ENCODE data around the gene DNAI2.

Gene DNAI2

DNA sequence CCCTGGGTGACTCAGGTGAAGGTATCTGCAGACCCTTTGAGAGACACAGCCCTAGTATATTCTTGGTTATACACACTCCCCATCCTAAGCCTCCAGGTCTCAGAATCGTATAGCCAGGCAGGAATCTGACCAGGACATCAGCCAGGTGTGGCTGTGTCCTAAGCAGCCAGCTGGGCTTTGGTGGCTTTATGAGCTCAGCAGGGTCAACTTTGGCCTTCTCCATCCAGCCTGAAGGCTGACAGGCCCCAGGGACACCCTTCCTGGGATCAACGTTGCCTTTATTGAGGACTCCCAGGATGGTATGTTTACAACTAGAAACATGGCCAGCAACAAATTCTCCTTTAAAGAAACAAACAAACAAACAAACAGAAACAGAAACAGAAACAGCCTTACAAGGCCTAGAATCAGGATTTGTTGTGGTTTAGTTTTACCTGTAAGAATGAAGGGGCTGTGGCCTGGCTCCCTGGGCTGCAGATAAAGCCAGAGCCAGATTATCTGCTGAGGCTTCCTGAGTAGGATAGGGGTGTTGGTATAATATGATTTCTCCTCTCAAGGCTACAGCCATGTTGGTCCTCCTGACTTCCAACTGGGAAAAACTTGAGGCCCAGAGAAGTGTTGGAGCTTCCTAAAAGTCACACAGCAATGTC lies 60.5 kb downstream of the DNAI2 start:
- no peak overlapping the region for H3K27ac ChIP-seq
- DNase-seq (ENCODE audit: low read depth, low spot score): no peak

DNA sequence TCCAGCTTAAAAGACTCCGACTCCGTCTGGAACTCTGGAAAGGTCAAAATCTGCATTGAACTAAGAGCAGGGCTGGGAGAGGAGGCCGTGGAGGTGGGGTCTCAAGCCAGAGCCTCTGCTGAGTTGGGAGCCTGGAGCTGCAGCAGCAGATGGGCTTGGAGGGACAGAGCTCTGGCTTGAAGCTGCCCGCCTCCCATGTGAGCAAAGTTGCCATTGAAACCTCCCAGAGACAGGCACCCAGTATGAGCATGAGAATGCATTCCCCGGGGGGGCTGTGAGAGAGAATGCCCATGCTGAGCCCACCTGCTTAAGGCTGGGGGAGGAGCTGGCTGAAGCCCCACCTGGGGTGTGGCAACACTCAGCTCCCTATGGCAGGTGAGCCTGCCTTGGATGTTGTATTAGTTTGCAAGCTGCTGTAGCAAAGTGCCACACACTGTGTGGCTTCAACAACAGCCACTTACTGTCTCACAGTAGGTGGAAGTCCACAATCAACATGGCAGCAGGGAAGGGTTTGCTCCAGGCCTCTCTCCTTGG lies 61.6 kb downstream of the DNAI2 start:
- DNase-seq (ENCODE audit: low read depth, low spot score): no peak
- no peak overlapping the region for H3K27ac ChIP-seq

DNA sequence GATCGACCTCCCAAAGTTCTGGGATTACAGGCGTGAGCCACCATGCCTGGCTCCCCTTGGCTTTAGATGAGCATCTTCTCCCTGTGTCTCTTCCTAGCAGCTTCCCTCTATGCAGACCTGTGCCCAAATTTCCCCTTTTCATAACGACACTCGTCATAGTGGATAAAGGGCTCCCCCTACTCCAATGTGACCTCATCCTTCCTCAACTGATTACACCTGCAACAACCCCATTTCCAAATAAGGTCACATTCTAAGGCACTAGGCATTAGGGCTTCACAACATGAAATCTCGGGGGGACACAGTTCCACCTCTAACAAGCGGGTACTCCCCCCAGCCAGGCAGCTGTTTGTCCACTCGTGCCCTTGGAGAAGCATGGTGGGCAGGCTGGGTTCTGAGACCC lies 62.3 kb downstream of the DNAI2 start:
- no peak for DNase-seq (ENCODE audit: low read depth, low spot score)
- no peak overlapping the region for H3K27ac ChIP-seq

DNA sequence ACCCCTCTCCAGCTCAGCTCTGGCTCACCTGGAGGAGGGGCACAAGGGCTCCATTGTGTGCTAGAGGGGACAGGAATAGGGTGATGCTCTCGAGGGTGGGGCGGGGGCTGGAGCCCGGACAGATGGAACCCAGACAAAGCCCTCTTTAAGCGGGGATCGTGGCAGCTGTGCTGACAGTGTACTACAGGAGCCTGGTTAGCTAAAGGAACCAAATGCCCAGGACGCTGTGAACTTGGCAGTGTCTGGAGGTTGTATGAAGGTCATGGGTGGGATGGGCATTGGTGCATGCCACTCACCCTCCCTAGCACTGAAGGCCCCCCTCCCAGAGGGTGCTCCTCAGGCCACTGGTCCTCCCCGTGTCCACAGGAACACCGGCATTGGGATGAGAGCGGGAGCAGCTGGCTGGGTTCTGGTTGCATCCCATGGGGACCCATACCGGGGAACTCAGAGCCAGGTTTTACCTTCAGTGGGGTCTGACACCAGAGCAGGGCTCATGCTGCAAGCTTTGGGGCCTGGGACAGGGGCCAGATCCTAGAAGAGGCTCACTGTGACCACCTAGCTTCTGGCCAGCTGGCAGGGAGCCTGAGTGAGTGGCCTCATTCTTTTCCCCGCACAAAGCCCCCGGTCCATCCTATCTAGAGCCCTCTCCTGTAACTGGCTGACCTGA lies 63.9 kb downstream of the DNAI2 start:
- no peak for DNase-seq (ENCODE audit: low read depth, low spot score)
- no peak overlapping the region for H3K27ac ChIP-seq

DNA sequence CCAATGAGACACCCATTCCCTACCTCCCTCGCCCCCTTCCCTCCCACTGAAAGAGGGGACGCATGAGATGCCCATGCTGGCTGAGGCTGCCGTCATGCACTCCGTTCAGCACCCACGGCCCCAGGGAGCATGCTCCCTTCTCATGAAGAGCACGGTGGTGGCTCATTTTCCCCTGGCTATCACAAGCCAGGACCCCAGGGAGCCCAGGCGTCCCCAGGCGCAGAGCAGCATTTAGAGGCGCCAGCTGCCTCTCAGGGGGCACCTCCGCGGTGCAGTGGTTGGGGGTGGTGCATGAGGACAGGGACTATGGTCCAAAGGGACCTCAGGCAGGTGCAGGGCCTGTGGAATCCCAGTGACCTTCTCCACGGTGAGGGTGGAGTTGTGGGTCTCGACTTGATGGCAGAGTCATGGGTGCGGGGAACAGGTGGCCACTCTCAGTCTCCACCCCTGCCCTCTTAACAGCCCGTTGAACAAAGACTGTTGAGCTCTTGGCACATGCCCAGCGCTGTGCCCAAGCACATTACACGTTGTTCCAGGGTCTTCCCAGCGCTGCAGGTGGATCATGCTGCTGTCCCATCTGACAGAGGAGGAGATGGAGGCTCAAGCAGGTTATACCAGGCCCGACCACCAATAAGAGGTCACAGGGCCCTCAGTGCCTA lies 65.6 kb downstream of the DNAI2 start:
- no peak for DNase-seq (ENCODE audit: low read depth, low spot score)

DNA sequence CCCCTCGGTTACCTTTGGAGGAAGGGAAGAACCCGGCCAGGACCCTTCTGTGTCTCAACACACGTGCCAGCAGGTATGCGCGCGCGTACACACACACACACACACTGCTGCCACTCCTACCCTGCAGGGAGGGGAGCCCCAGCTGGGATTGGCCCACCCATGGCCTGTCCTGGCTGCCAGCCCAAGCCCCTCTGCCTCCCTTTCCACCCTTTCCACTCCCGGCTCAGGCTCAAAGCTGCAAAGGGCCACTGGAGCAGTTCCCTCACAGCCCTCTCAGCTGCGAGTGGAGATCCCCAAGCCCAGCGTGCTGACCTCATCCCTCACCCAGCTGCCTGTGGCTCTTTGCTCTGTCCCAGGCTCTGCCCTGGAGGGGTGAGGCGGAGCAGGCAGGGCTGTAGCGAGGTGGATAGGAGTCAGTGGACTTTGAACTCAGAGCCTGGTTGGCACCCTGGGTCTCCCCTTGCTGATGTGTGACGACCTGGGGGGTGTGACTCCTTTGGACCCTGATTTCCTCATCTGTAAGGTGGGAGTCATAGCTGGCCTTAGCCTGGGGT lies 66.5 kb downstream of the DNAI2 start:
- DNase-seq (ENCODE audit: low read depth, low spot score): no peak
- H3K27ac ChIP-seq: no peak overlapping the region

More for the DNA sequence above, 65.6 kb downstream of the DNAI2 start:
- H3K27ac ChIP-seq: no peak overlapping the region

DNA sequence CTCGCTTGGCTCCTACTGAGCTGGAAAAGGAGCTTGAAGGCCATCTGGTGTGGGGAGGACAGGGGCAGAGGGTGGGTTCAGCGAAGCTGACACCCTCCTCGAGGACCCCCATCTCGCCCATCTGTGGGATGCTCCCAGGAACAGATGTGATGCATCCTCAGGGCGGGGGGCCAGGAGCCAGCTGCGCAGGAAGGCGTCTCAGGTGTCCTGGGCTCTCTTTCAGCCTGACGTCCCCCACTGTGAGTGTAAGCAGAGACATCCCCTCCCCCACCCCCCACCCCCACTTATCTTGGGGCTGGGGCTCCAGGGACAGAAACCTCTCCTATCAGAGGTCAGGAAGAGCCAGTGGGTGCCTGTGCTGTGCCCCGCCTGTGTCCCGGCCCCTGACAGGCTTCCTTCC lies 68.2 kb downstream of the DNAI2 start:
- no peak overlapping the region for H3K27ac ChIP-seq
- DNase-seq (ENCODE audit: low read depth, low spot score): no peak

DNA sequence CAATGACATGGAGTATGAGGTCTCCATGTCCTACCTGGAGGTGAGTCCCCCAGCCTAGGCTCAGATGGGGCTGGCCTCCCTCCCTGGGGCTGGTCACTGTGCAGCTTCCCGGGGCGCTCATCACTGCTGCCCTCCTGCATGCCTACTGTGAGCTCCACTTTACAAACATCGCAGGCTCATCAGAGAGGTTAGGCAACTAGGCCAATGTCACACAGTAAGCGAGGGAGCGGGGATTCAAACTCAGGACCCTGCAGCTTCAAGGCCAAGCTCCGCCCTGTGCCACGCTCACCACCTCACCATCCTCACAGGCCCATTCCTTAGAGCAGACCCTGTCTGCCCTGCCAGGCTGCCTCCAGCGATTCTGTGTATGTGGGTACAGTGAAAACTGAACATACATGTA lies 69.1 kb downstream of the DNAI2 start:
- no peak for DNase-seq (ENCODE audit: low read depth, low spot score)
- no peak overlapping the region for H3K27ac ChIP-seq

DNA sequence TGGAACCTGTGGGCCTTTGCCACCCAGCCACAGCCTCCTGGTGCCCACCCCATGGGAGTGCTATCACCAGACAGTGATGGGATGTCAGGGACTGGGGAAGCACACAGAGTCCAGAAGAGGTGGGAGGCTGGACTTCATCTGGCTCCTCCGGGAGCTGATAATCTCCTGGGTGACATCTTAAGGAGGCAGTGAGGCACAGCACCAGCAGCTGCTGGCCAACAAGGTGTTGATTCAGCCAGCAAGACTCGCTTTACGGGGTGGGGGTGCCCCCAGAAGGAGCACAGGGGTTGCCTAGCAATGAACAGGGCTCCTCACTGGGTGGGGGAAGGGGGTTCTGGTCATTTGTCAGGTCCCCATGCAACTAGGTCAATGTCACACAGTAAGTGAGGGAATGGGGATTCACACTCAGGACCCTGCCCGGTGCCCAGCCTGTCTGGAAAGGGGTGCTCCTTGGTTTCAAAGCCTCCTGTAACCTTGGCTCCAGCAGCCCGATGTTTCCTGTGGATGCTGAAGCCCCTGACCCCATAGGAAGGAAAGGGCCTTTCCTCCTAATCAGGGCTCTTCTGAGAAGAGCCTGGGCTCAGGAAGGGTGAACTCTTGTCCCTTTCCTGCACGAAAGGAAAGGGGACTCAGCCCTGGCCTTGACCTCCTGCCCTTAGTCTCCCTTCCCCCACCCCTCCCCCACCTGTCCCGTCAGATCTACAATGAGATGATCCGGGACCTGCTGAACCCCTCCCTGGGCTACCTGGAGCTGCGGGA lies 69.7 kb downstream of the DNAI2 start:
- DNase-seq (ENCODE audit: low read depth, low spot score): no peak
- no peak overlapping the region for H3K27ac ChIP-seq

DNA sequence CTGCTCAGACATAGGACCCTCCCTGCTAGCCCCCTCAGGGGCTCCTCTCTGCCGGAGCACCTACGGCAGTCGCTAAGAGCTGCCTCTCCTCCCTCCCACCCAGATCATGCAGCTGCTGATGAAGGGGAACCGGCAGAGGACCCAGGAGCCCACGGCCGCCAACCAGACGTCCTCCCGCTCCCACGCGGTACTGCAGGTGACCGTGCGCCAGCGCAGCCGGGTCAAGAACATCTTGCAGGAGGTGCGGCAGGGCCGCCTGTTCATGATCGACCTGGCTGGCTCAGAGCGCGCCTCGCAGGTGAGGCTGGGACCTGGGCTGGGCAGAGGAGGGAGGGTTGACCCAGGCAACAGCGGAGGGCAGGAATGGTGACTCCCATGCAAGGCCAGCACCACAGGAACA lies 70.6 kb downstream of the DNAI2 start:
- no peak for DNase-seq (ENCODE audit: low read depth, low spot score)
- no peak overlapping the region for H3K27ac ChIP-seq

DNA sequence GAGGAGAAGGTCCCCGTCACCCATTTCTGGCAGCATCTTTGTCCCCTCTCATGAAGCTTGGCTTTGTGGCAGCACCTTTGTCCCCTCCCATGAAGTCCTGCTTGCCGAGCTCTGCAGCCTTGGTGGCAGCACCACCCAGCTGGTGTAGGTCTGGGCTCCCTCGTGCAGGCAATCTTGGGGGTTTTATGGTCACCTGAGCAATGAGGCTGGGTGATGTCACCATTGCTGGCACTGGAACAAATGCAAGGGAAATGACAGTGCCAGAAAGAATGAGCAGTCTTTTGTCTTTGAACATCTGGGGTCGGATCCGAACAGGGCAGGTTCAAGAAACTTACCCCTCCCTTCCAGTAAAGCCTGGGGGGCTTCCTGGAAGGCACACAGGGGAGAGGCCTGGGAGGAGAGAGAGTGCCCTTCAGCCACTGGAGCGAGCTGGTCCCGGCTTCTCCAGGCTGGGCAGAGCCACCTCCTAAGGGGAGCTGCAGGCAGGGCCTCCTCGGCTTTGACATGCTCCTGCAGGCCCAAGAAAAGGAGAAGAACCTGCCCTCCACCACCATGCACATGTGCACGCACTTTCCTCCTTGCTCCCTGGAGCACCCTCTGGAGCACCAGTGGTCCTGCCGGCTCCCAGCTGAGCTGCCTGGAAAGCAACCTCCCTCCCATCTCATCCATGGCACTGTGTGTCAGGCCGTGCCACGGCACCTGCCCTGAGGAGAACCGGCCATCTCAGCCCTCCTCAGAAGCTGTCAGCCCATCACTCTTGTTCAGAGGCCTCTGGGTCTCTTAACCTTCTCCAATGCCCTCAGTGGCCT lies 71.6 kb downstream of the DNAI2 start:
- no peak overlapping the region for H3K27ac ChIP-seq
- DNase-seq (ENCODE audit: low read depth, low spot score): no peak

DNA sequence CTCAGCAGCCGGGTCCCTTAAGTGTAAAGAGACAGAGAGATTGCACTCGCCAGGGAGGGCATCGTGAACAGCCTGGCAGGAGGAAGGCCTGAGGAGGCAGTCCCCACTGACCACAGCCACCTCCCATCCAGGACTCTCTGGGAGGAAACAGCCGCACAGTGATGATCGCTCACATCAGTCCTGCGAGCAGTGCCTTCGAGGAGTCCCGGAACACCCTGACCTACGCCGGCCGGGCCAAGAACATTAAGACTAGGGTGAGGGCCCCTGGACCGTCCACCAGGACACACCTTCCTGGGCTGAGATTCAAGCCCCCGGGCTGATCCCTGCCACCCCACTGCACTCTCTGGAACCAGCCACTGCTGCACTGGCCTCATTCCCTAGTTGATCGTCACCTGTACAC lies 73.6 kb downstream of the DNAI2 start:
- DNase-seq (ENCODE audit: low read depth, low spot score): no peak
- H3K27ac ChIP-seq: no peak overlapping the region

DNA sequence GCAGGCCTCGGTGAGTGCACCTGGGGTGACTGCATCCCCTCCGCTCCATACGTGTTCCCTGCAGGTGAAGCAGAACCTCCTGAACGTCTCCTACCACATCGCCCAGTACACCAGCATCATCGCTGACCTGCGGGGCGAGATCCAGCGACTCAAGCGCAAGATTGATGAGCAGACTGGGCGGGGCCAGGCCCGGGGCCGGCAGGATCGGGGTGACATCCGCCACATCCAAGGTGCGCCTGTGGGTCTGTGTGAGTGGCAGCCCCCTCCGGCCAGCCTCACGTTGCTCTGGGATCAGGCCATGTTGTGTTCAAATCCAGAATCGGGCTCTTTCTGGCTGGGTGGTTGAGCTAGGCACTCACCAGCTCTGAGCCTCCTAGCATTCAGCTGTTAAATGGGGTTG lies 75.1 kb downstream of the DNAI2 start:
- no peak for DNase-seq (ENCODE audit: low read depth, low spot score)
- H3K27ac ChIP-seq: no peak overlapping the region

DNA sequence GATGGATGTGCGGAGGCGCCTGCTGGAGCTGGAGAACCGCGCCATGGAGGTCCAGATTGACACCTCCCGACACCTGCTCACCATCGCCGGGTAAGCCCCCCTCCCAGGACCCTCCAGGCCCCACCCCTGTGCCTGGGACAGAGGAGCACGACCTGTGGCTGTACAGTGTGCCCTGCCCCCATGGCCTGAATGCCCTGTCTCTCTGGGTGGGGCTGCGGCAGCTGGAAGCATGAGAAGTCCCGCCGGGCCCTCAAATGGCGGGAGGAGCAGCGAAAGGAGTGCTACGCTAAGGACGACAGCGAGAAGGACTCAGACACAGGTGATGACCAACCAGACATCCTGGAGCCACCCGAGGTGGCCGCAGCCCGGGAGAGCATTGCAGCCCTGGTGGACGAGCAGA lies 76.5 kb downstream of the DNAI2 start:
- no peak overlapping the region for H3K27ac ChIP-seq
- no peak for DNase-seq (ENCODE audit: low read depth, low spot score)

DNA sequence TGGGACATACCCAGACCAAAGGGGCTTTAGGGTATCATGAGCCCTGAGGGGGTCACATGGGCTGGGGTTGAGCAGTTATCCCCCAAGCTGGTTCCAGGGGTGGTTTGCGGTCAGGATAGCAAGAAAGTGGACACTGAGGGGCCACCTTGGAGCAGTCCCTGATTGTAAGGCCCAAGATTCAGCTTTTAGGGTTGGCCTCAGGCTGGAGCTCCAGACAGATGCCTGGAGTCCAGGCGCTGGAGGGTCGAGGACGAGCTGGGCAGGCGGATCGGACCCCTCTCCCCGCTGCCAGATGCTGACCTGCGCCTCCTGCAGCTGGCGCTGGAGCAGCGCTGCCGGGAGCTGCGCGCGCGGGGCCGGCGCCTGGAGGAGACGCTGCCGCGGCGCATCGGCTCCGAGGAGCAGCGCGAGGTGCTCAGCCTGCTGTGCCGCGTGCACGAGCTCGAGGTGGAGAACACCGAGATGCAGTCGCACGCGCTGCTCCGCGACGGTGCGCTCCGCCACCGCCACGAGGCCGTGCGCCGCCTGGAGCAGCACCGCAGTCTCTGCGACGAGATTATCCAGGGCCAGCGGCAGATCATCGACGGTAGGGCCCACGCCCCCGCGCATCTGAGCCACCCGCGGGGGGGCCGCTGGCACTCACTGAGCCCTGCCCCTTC lies 77.6 kb downstream of the DNAI2 start:
- DNase-seq (ENCODE audit: low read depth, low spot score): no peak

DNA sequence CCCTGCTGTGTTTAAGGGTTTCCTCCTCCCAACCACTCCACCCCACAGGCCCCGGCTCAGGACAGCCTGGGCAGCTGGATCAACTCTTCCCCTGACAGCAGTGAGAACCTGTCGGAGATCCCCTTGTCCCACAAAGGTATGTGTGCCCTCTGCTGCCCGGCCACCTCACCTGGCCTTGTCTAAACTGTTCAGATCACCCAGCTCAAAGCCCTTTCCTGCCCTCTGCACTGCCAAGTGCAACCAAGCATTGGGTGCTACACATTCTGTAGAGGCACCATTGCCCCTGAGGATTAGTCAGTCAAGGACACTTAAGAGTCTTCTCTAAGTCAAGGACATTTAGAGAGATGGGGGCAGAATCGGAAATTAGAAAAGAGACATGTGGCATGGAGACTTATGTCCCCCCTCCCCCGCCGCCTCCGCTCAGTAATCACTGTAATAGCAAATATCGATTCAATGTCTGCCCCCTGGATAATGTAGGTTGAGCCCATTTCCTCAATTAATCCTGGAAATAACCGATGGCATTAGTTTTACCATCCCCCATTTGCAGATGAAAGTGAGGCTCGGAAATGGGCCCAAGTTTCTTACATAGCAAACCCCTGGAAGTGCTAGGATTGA lies 79.5 kb downstream of the DNAI2 start:
- DNase-seq (ENCODE audit: low read depth, low spot score): no peak
- H3K27ac ChIP-seq: no peak overlapping the region

More for the DNA sequence above, 77.6 kb downstream of the DNAI2 start:
- no peak overlapping the region for H3K27ac ChIP-seq

DNA sequence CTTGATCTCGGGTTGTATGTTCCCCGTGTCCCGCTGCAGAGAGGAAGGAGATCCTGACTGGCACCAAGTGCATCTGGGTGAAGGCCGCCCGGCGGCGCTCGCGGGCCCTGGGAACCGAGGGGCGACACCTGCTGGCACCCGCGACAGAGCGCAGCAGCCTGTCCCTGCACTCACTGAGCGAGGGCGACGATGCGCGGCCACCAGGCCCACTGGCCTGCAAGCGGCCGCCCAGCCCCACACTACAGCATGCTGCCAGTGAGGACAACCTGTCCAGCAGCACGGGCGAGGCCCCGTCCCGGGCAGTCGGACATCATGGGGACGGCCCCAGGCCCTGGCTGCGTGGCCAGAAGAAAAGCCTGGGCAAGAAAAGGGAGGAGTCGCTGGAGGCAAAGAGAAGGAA lies 80.1 kb downstream of the DNAI2 start:
- no peak for DNase-seq (ENCODE audit: low read depth, low spot score)
- no peak overlapping the region for H3K27ac ChIP-seq

DNA sequence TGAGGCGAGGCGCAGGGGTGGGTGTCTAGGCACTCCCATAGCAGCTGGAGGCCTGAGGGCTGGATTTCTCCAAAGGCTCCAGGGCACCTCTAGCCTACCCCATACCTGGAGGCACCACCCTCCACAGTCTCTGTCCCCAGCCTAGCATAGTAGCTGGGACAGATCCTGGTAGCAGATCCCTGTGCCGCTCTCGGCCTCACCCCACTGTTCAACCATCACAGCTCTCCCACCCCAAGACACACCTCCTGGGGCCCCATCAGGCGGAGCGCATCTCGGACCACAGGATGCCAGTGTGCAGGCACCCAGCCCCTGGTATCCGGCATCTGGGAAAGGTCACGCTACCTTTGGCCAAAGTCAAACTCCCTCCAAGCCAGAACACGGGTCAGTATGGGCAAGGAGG lies 80.5 kb downstream of the DNAI2 start:
- no peak for DNase-seq (ENCODE audit: low read depth, low spot score)
- H3K27ac ChIP-seq: no peak overlapping the region

DNA sequence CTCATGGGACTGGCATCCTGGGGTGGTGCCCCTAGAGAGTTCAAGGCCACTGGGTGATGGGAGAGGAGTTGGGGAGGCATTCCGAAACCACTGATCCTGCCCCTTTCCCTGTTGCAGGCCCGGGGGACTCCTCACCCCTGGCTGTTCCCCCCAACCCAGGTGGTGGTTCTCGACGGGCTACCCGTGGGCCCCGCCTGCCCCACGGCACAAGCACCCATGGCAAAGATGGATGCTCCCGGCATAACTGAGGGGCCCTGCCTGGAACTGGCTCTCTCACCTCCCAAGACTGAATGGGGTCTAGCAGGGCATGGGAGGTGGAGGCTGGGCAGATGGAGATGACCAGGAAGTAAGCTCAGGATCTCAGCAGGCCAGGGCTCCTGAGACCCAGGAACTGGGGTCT lies 81.0 kb downstream of the DNAI2 start:
- DNase-seq (ENCODE audit: low read depth, low spot score): no peak
- H3K27ac ChIP-seq: no peak overlapping the region

Data from epithelial cell of prostate (primary cell).